ENCODE measurements around the gene TMEM219. TPM values are rescaled to one million over a fixed set of nuclear protein-coding genes. Genes with fewer than 3 reads are reported as not detected.

The TMEM219 gene
- total and polyA plus RNA-seq, 10 of the 15 experiments (the other 5 are each of a cell fraction or from before 2014, with no cell fraction given), result 33.6 to 74.6 (median 56.5) TPM

DNA sequence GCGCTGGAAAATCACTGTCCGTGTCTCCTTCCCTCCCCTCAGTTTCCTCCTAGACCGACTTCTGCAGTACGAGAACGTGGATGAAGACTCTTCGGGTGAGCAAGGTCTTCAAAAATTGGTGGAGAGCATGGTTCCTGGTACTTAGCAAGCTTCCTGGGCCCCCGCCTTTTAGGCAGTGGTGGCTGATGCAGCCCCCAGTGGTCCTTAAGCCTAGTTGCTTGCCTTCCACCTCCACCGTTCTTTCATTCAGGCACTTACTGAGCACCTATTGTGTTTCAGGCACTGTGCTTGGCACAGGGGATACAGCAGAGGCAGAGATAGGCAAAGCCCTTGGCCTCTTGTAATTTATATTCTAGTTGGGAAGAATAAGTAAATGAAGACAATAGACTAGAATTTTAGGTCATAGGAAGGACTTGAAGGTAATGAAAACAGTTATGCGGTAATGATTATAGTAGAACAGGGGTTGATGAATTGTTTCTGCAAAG lies 34.9 kb downstream of the TMEM219 start:
- CTCF ChIA-PET, result interaction anchor here (0.7 to 1.7 kb wide), 5 partner anchors 9 to 180 kb away, joined by 3 to 5 read pairs (median 3); no protein-coding TSS in a partner anchor
- Histone ChIP-seq H3K4me2 (ENCODE audit: control insufficient read depth, insufficient read depth) (peak overlapping the region; percentile 95), H3K4me3 (peak overlapping the region; percentile 81), H3K27ac (ENCODE audit: control insufficient read depth, insufficient read depth) (peak overlapping the region; percentile 91), H3K36me3 (ENCODE audit: control insufficient read depth in 2 of 2, insufficient read depth in 2 of 2, low read length in 1 of 2) (peaks cover 11% of the 10 kb centered on the region in 2 experiments), H3K27me3 (replicated peaks in 1 of 2; ENCODE audit: control insufficient read depth in 2 of 2, insufficient read depth in 2 of 2, low read length in 1 of 2) (no peaks in the 10 kb centered on the region), H4K20me1 (ENCODE audit: control insufficient read depth, insufficient read depth) (no peaks in the 10 kb centered on the region), H3K4me1 (ENCODE audit: control insufficient read depth, insufficient read depth, low read length) (peaks cover 9% of the 10 kb centered on the region), H2AFZ (ENCODE audit: control insufficient read depth, low read depth, low read length) (peak overlapping the region; percentile 85), H3K9ac (ENCODE audit: control insufficient read depth, insufficient read depth, low read length) (peak overlapping the region; percentile 88), H3K9me3 (replicated peaks; ENCODE audit: control insufficient read depth, insufficient read depth, low read length) (no peaks in the 10 kb centered on the region), H3K79me2 (ENCODE audit: control insufficient read depth, insufficient read depth, low read length) (peaks cover 19% of the 10 kb centered on the region)
- POLR2A ChIA-PET, result interaction anchor here (0.6 to 2.8 kb wide), 5 partner anchors 21 to 611 kb away, joined by 4 to 16 read pairs (median 6); partner anchors contain the start of genes KCTD13 and TAOK2
- FAIRE-seq (no peak), DNase-seq (ENCODE audit: low read depth, low spot score) (no peak), ATAC-seq (peak; percentile 3; the same call in 1 of the 3 replicates)
- in situ Hi-C loops (cut with MboI), result no loop called here
- WGBS (ENCODE audit: insufficient coverage, insufficient replicate concordance, low lambda C conversion rate, missing lambda C conversion rate), result 17% methylated on average over 9 of the region's 9 CpGs
- intact Hi-C loops (cut with micrococcal nuclease; ENCODE audit: unreplicated experiment), result loop anchor here (2.0 kb wide), 1 partner anchor 180 kb away; the partner anchor contains the start of gene PAGR1
- TF ChIP-seq RFX5 (IDR thresholded peaks at IDR 0.05; ENCODE audit: low read depth, low read length), result no peak
- no peak for TF ChIP-seq KDM1A (IDR thresholded peaks at IDR 0.05; ENCODE audit: borderline replicate concordance)
- TF ChIP-seq, protein P1, sequence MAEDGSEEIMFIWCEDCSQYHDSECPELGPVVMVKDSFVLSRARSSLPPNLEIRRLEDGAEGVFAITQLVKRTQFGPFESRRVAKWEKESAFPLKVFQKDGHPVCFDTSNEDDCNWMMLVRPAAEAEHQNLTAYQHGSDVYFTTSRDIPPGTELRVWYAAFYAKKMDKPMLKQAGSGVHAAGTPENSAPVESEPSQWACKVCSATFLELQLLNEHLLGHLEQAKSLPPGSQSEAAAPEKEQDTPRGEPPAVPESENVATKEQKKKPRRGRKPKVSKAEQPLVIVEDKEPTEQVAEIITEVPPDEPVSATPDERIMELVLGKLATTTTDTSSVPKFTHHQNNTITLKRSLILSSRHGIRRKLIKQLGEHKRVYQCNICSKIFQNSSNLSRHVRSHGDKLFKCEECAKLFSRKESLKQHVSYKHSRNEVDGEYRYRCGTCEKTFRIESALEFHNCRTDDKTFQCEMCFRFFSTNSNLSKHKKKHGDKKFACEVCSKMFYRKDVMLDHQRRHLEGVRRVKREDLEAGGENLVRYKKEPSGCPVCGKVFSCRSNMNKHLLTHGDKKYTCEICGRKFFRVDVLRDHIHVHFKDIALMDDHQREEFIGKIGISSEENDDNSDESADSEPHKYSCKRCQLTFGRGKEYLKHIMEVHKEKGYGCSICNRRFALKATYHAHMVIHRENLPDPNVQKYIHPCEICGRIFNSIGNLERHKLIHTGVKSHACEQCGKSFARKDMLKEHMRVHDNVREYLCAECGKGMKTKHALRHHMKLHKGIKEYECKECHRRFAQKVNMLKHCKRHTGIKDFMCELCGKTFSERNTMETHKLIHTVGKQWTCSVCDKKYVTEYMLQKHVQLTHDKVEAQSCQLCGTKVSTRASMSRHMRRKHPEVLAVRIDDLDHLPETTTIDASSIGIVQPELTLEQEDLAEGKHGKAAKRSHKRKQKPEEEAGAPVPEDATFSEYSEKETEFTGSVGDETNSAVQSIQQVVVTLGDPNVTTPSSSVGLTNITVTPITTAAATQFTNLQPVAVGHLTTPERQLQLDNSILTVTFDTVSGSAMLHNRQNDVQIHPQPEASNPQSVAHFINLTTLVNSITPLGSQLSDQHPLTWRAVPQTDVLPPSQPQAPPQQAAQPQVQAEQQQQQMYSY (CRISPR knock-in tag; IDR thresholded peaks at IDR 0.05), result no peak
- no peak for TF ChIP-seq STAT3 (IDR thresholded peaks at IDR 0.05; ENCODE audit: low read depth, low read length)
- TF ChIP-seq, protein P2, sequence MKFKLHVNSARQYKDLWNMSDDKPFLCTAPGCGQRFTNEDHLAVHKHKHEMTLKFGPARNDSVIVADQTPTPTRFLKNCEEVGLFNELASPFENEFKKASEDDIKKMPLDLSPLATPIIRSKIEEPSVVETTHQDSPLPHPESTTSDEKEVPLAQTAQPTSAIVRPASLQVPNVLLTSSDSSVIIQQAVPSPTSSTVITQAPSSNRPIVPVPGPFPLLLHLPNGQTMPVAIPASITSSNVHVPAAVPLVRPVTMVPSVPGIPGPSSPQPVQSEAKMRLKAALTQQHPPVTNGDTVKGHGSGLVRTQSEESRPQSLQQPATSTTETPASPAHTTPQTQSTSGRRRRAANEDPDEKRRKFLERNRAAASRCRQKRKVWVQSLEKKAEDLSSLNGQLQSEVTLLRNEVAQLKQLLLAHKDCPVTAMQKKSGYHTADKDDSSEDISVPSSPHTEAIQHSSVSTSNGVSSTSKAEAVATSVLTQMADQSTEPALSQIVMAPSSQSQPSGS (IDR thresholded peaks at IDR 0.05; ENCODE audit: low read length), result no peak
- TF ChIP-seq, protein P3, sequence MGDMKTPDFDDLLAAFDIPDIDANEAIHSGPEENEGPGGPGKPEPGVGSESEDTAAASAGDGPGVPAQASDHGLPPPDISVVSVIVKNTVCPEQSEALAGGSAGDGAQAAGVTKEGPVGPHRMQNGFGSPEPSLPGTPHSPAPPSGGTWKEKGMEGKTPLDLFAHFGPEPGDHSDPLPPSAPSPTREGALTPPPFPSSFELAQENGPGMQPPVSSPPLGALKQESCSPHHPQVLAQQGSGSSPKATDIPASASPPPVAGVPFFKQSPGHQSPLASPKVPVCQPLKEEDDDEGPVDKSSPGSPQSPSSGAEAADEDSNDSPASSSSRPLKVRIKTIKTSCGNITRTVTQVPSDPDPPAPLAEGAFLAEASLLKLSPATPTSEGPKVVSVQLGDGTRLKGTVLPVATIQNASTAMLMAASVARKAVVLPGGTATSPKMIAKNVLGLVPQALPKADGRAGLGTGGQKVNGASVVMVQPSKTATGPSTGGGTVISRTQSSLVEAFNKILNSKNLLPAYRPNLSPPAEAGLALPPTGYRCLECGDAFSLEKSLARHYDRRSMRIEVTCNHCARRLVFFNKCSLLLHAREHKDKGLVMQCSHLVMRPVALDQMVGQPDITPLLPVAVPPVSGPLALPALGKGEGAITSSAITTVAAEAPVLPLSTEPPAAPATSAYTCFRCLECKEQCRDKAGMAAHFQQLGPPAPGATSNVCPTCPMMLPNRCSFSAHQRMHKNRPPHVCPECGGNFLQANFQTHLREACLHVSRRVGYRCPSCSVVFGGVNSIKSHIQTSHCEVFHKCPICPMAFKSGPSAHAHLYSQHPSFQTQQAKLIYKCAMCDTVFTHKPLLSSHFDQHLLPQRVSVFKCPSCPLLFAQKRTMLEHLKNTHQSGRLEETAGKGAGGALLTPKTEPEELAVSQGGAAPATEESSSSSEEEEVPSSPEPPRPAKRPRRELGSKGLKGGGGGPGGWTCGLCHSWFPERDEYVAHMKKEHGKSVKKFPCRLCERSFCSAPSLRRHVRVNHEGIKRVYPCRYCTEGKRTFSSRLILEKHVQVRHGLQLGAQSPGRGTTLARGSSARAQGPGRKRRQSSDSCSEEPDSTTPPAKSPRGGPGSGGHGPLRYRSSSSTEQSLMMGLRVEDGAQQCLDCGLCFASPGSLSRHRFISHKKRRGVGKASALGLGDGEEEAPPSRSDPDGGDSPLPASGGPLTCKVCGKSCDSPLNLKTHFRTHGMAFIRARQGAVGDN (IDR thresholded peaks at IDR 0.05), result no peak
- no peak for TF ChIP-seq MYB (IDR thresholded peaks at IDR 0.05; ENCODE audit: borderline replicate concordance, low read depth, low read length)
- no TSS peak for BruUV-seq (replicated peaks)
- SMC1A ChIA-PET (ENCODE audit: uncharacterized antibody, unreplicated experiment), result interaction anchor here (1.2 kb wide), 1 partner anchor 181 kb away, joined by 3 read pairs; the partner anchor contains the start of gene PAGR1
- RAD21 ChIA-PET (ENCODE audit: unreplicated experiment), result no interaction called here

Measured in GM12878 (cell line).